Smooth muscle cell (in vitro differentiated cells): ENCODE measurements around the gene PSTPIP2. TPM values are rescaled to one million over a fixed set of nuclear protein-coding genes. Genes with fewer than 3 reads are reported as not detected.

ENCODE experiments used
- DNase-seq: peaks from one replicate; lab custom pipeline; 2025; ENCODE audit not compliant: unreplicated experiment; lab: John Stamatoyannopoulos, UW
- H2AFZ ChIP-seq: fragments of 200-600 bp; sonication (generic); 2 replicates; pipeline ENCODE4 v1.6.0; 2016; ENCODE audit warnings: antibody characterized with exemption, low read depth, mild to moderate bottlenecking
- H3F3A ChIP-seq: fragments of 200-600 bp; sonication (generic); 2 replicates; pipeline ENCODE4 v1.6.0; 2017; ENCODE audit warnings: antibody characterized with exemption, low read depth
- H3K27ac ChIP-seq: fragments of 200-600 bp; sonication (generic); 2 replicates; pipeline ENCODE4 v1.5.1; 2016; ENCODE audit warnings: low read depth, mild to moderate bottlenecking
- H3K27me3 ChIP-seq: fragments of 200-600 bp; sonication (generic); 2 replicates; pipeline ENCODE4 v1.6.1; 2016; ENCODE audit warnings: low read depth, mild to moderate bottlenecking
- H3K36me3 ChIP-seq: fragments of 200-600 bp; sonication (generic); 2 replicates; pipeline ENCODE4 v1.5.1; 2016; ENCODE audit warnings: low read depth
- H3K4me1 ChIP-seq: fragments of 200-600 bp; sonication (generic); 2 replicates; pipeline ENCODE4 v1.5.1; 2016; ENCODE audit warnings: low read depth
- H3K4me2 ChIP-seq: fragments of 200-600 bp; sonication (generic); 2 replicates; pipeline ENCODE4 v1.6.0; 2016; ENCODE audit warnings: mild to moderate bottlenecking
- H3K4me3 ChIP-seq: fragments of 200-600 bp; sonication (generic); 2 replicates; pipeline ENCODE4 v1.5.1; 2016; ENCODE audit warnings: mild to moderate bottlenecking
- H3K79me2 ChIP-seq: fragments of 200-600 bp; sonication (generic); 2 replicates; pipeline ENCODE4 v1.6.0; 2016; ENCODE audit warnings: low read depth, mild to moderate bottlenecking
- H3K9ac ChIP-seq: fragments of 200-600 bp; sonication (generic); 2 replicates; pipeline ENCODE4 v1.6.0; 2016; ENCODE audit warnings: low read depth
- H3K9me3 ChIP-seq: fragments of 200-600 bp; sonication (generic); replicated peaks from 2 replicates; pipeline ENCODE4 v1.5.1; 2016; ENCODE audit warnings: low read depth
- H4K20me1 ChIP-seq: fragments of 200-600 bp; sonication (generic); 2 replicates; pipeline ENCODE4 v1.6.0; 2016; ENCODE audit warnings: low read depth
- WGBS: methylation state at CpG from one replicate; pipeline ENCODE4 v1.1.7; 2016; ENCODE audit warnings: low lambda C conversion rate; 5-methylcytosine and 5-hydroxymethylcytosine counted together
- polyA plus RNA-seq: library from polyadenylated mRNA; unstranded; fragments of >200 nt; fragmentation: Nextera tagmentation; extraction: Ambion mirVana; gene quantifications from 2 replicates; pipeline ENCODE4 v1.2.1, GENCODE V29; 2016
- total RNA-seq: library from RNA; depleted of rRNA; stranded (reverse); fragments of >200 nt; gene quantifications from 2 replicates; pipeline ENCODE4 v1.2.3, GENCODE V29; 2014
- TF ChIP-seq, protein P1 (sequence below): fragments of 200-600 bp; sonication (generic); IDR thresholded peaks from 2 replicates; pipeline ENCODE4 v1.5.1; 2017; ENCODE audit warnings: borderline replicate concordance, mild to moderate bottlenecking, antibody characterized with exemption; ENCODE audit not compliant: insufficient read depth, poor library complexity, severe bottlenecking

Gene PSTPIP2
- total and polyA plus RNA-seq, 2 experiments from 2014 or later, result 6.5 to 14.0 TPM

DNA sequence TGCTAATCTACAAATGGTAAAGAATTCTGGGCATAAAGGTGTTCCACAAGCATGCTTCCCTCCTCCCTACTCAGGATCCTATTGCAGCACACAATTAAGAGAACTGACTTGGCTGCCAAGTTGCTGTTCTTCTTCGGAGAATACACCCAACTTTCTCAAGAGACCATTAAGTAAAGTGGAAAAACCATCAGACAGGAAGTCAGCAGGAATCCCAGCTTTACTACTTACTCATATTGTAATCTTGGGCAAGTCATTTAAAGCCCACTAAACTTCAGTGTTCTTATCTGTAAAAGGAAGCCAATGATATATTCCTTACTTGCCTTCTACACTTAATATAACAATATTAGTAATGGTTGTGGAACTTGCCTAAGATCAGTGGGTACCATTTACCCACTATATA lies 37.8 kb downstream of the PSTPIP2 start:
- H4K20me1 ChIP-seq, result no peaks in the 10 kb centered on the region
- no peak overlapping the region for H2AFZ ChIP-seq
- H3K9ac ChIP-seq, result no peak overlapping the region
- DNase-seq, result no peak
- H3K79me2 ChIP-seq, result no peaks in the 10 kb centered on the region
- no peak overlapping the region for H3K27ac ChIP-seq
- peak overlapping the region; percentile 1 for H3K4me2 ChIP-seq
- H3K4me3 ChIP-seq, result no peak overlapping the region
- TF ChIP-seq, protein P1, sequence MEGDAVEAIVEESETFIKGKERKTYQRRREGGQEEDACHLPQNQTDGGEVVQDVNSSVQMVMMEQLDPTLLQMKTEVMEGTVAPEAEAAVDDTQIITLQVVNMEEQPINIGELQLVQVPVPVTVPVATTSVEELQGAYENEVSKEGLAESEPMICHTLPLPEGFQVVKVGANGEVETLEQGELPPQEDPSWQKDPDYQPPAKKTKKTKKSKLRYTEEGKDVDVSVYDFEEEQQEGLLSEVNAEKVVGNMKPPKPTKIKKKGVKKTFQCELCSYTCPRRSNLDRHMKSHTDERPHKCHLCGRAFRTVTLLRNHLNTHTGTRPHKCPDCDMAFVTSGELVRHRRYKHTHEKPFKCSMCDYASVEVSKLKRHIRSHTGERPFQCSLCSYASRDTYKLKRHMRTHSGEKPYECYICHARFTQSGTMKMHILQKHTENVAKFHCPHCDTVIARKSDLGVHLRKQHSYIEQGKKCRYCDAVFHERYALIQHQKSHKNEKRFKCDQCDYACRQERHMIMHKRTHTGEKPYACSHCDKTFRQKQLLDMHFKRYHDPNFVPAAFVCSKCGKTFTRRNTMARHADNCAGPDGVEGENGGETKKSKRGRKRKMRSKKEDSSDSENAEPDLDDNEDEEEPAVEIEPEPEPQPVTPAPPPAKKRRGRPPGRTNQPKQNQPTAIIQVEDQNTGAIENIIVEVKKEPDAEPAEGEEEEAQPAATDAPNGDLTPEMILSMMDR, result no peak
- H3K4me1 ChIP-seq, result no peaks in the 10 kb centered on the region
- WGBS, result 22% methylated on average over 1 of the region's 1 CpG
- H3F3A ChIP-seq, result no peaks in the 10 kb centered on the region
- peaks cover under 1% of the 10 kb centered on the region for H3K27me3 ChIP-seq
- no peaks in the 10 kb centered on the region for H3K9me3 ChIP-seq
- H3K36me3 ChIP-seq, result no peaks in the 10 kb centered on the region

DNA sequence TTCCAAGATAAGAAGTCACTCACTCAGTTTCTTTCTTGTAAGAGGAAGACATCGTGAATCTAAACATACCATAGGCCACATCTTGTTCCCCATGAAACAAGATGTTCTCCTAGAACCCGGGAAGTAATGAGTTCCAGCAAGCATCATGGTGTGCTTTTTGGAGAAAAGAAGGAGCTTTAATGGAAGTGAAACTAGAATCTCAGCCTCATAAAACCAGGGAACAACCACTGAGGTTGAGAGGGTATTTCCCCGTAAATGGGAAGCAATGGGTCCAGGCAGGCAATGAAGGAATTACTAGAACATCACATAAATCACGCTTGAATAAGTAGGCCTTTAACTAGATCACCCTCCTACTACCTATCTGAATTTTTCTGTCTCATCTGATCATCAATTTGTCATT lies 40.3 kb downstream of the PSTPIP2 start:
- TF ChIP-seq, protein P1, result no peak
- Histone ChIP-seq H2AFZ (no peak overlapping the region), H3F3A (no peaks in the 10 kb centered on the region), H3K4me3 (no peak overlapping the region), H3K27ac (no peak overlapping the region), H3K4me1 (no peaks in the 10 kb centered on the region), H3K9me3 (no peaks in the 10 kb centered on the region), H4K20me1 (no peaks in the 10 kb centered on the region), H3K79me2 (no peaks in the 10 kb centered on the region), H3K9ac (no peak overlapping the region), H3K27me3 (peaks cover 5% of the 10 kb centered on the region), H3K4me2 (no peak overlapping the region), H3K36me3 (no peaks in the 10 kb centered on the region)
- 93% methylated on average over 4 of the region's 4 CpGs for WGBS
- DNase-seq, result no peak

DNA sequence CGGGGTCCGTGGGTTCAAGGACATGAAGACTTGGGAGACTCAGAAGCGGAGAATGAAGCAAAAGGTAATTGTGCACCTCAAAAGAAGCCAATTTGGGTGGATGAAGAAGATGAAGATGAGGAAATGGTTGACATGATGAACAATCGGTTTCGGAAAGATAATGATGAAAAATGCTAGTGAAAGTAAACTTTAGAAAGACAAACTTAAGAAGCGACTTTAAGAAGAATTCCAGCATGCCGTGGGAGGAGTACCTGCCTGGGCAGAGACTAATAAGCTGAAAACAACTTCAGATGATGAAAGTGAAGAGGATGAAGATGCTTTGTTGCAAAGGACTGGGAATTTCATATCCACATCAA lies 43.5 kb downstream of the PSTPIP2 start:
- WGBS, result 73% methylated on average over 7 of the region's 7 CpGs
- Histone ChIP-seq H4K20me1 (no peaks in the 10 kb centered on the region), H3K27ac (no peak overlapping the region), H2AFZ (peak overlapping the region; percentile 79), H3K27me3 (peaks cover 5% of the 10 kb centered on the region), H3F3A (no peaks in the 10 kb centered on the region), H3K4me3 (peak overlapping the region; percentile 55), H3K9me3 (no peaks in the 10 kb centered on the region), H3K79me2 (no peaks in the 10 kb centered on the region), H3K4me2 (peak overlapping the region; percentile 87), H3K9ac (no peak overlapping the region), H3K4me1 (no peaks in the 10 kb centered on the region), H3K36me3 (no peaks in the 10 kb centered on the region)
- TF ChIP-seq, protein P1, result no peak
- DNase-seq, result no peak

DNA sequence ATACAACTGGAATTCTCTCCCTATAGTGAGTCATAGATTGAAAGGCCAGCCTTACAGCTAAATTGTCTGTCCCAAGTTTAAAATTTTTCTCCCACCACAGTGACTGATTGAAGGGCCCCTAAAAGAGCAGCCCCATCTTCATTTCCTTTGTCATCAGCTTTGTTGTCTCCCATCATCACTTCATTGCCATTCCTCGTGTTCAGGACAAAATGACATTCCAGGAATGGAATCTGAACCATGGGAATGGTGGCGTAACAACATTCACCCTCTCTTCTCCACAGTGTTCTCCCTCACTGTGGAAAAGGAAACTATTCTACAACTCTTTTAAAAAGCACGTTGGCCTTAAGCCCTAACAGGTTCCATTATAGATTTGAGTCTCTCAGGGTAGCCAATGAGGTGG lies 52.1 kb downstream of the PSTPIP2 start:
- no peak for DNase-seq
- Histone ChIP-seq H3K4me2 (no peak overlapping the region), H2AFZ (no peak overlapping the region), H3F3A (no peaks in the 10 kb centered on the region), H3K27ac (no peak overlapping the region), H3K9ac (no peak overlapping the region), H3K4me3 (no peak overlapping the region), H4K20me1 (no peaks in the 10 kb centered on the region), H3K9me3 (no peaks in the 10 kb centered on the region), H3K36me3 (no peaks in the 10 kb centered on the region), H3K79me2 (no peaks in the 10 kb centered on the region), H3K27me3 (no peaks in the 10 kb centered on the region), H3K4me1 (no peaks in the 10 kb centered on the region)
- TF ChIP-seq, protein P1, result no peak
- WGBS, result 64% methylated on average over 3 of the region's 3 CpGs
